Erythroblast (primary cell): ENCODE measurements around the gene PTPRN2.

Experiments
- GATA1 ChIP-seq: IDR thresholded peaks from 2 replicates; pipeline ENCODE4 v1.6.1; 2011; ENCODE audit warnings: low read depth, mild to moderate bottlenecking, control low read depth, low read length, moderate library complexity
- POLR2A ChIP-seq: IDR thresholded peaks from 2 replicates; pipeline ENCODE4 v1.6.1; 2011; ENCODE audit warnings: mild to moderate bottlenecking, low read length

GRCh38 chr7:158588878-158589442 lies 1.3 kb upstream of the PTPRN2 start:
- TF ChIP-seq POLR2A (no peak), GATA1 (no peak)
